ENCODE measurements around the gene TRIM51G. TPM values are rescaled to one million over a fixed set of nuclear protein-coding genes. Genes with fewer than 3 reads are reported as not detected.

Gene TRIM51G
- not detected for total RNA-seq

GRCh38 chr11:48983785-48984184 is at the start of gene TRIM51G:
Gene TRIM51G (minus strand): TSS chr11:48983885. CDS start chr11:48981695, 2,190 bp downstream.

GRCh38 chr11:49028523-49028922 is 44.8 kb upstream of the TRIM51G start, which contains the start of gene TRIM49B:
Gene TRIM49B (plus strand): TSS chr11:49028823. CDS start chr11:49031600, 2,777 bp downstream.

Other genes with a start within 250 kb of the TRIM51G start
- gene TRIM49B, start 44.9 kb upstream of the TRIM51G start, total RNA-seq, result not detected
- not detected for gene TRIM64C, start 75.2 kb upstream of the TRIM51G start, total RNA-seq
- gene FOLH1, start 224.7 kb upstream of the TRIM51G start, total RNA-seq, result 1 to 10 TPM; 1.4 to 2.7 TPM